ENCODE data around the gene RPA1.

GRCh38 chr17:1896243-1897104 is 66.7 kb downstream of the RPA1 start:
- TF ChIP-seq TAF1 (IDR thresholded peaks at IDR 0.05; ENCODE audit: borderline replicate concordance, low read depth, low read length), result no peak
- no peak for TF ChIP-seq POLR2A (IDR thresholded peaks at IDR 0.05; ENCODE audit: low read depth, low read length)
- no peak for TF ChIP-seq POLR2AphosphoS5 (IDR thresholded peaks at IDR 0.05; ENCODE audit: low read depth, low read length)
